HepG2 (cell line): Measurements from ENCODE around the gene NOS2. TPM values are rescaled to one million over a fixed set of nuclear protein-coding genes. Genes with fewer than 3 reads are reported as not detected.

ENCODE experiments used
- ATAC-seq: fragments of 200-7000 bp; cut with Tn5 transposase; 3 replicates; pipeline ENCODE4 v1.9.1; 2020; ENCODE audit warnings: mild to moderate bottlenecking, moderate library complexity
- BruUV-seq: library from RNA; stranded (reverse); fragments of 400-500 nt; replicated peaks from 2 replicates; lab custom pipeline; 2021; lab: Mats Ljungman, UMichigan
- CTCF ChIA-PET: fragments of 300-600 bp; formaldehyde crosslinking; extraction: SDS; loops from one replicate; lab custom pipeline; 2021; ENCODE audit warnings: low total read pairs, inconsistent platforms, low intra/inter-chr PET ratio; lab: Yijun Ruan, JAX
- POLR2A ChIA-PET: fragments of 350-600 bp; sonication (Branson Sonifier 250); formaldehyde crosslinking; loops from one replicate; lab custom pipeline; 2020; ENCODE audit warnings: antibody characterized with exemption, inconsistent platforms; lab: Yijun Ruan, JAX
- DNase-seq: peaks from one replicate; pipeline ENCODE4 v3.0.0-alpha.2; 2015; ENCODE audit warnings: low spot score
- FAIRE-seq: peaks from 3 replicates; lab custom pipeline; 2011; peaks lifted over from hg19 to GRCh38; lab: Jason Lieb, UNC
- H2AFZ ChIP-seq: one replicate; pipeline ENCODE4 v1.6.1; 2011; ENCODE audit warnings: low read length, inconsistent platforms
- H3K27ac ChIP-seq: fragments of 300-600 bp; 3 replicates; pipeline ENCODE4 v1.8.0; 2011; ENCODE audit warnings: mixed run types, mild to moderate bottlenecking, mixed read lengths, low read length, inconsistent platforms; ENCODE audit not compliant: insufficient read depth; ENCODE audit errors: extremely low read length
- H3K27me3 ChIP-seq, 2 experiments: fragments of 200-600 bp in 1 of 2; 2 replicates in 1 of 2; 3 replicates in 1 of 2; pipeline versions ENCODE4 v1.6.0 to v1.8.0; 2011; ENCODE audit warnings: low read length in 2 of 2, mild to moderate bottlenecking in 2 of 2, moderate library complexity in 2 of 2, inconsistent platforms in 1 of 2; ENCODE audit not compliant: insufficient read depth in 2 of 2, control insufficient read depth in 1 of 2
- H3K36me3 ChIP-seq, 2 experiments: fragments of 200-600 bp in 1 of 2; replicated peaks in 1 of 2; 2 replicates in 1 of 2; 3 replicates in 1 of 2; pipeline versions ENCODE4 v1.5.1 to v1.8.0; 2011; ENCODE audit warnings: low read length in 2 of 2, inconsistent platforms in 1 of 2; ENCODE audit not compliant: insufficient read depth in 2 of 2, control insufficient read depth in 1 of 2
- H3K4me1 ChIP-seq: 2 replicates; pipeline ENCODE4 v1.5.1; 2012; ENCODE audit warnings: low read length, inconsistent platforms; ENCODE audit not compliant: insufficient read depth
- H3K4me2 ChIP-seq: 2 replicates; pipeline ENCODE4 v1.6.0; 2011; ENCODE audit warnings: low read depth, low read length, inconsistent platforms
- H3K4me3 ChIP-seq, 3 experiments: fragments of 200-600 bp in 1 of 3; sonication (generic), shearing (Covaris generic) in 1 of 3; replicated peaks in 1 of 3; 2 replicates each; pipeline ENCODE4 v1.5.1; 2011 to 2016; ENCODE audit warnings: low read length in 3 of 3, inconsistent platforms in 2 of 3, low read depth in 2 of 3, mild to moderate bottlenecking in 2 of 3, control low read depth in 1 of 3, mixed read lengths in 1 of 3; ENCODE audit not compliant: insufficient read depth in 1 of 3
- H3K79me2 ChIP-seq: one replicate; pipeline ENCODE4 v1.6.1; 2011; ENCODE audit warnings: low read length, inconsistent platforms; ENCODE audit not compliant: insufficient read depth
- H3K9ac ChIP-seq: 2 replicates; pipeline ENCODE4 v1.6.0; 2011; ENCODE audit warnings: mild to moderate bottlenecking, low read depth, low read length, inconsistent platforms; ENCODE audit not compliant: insufficient read depth
- H3K9me3 ChIP-seq: 2 replicates; pipeline ENCODE4 v1.5.1; 2012; ENCODE audit warnings: mild to moderate bottlenecking, low read length
- H4K20me1 ChIP-seq: 2 replicates; pipeline ENCODE4 v1.6.0; 2011; ENCODE audit warnings: inconsistent platforms, mild to moderate bottlenecking, low read length, moderate library complexity; ENCODE audit not compliant: insufficient read depth
- HDAC1 ChIP-seq: sonication (generic); formaldehyde crosslinking; IDR thresholded peaks from 2 replicates; pipeline ENCODE4 v1.5.1; 2020; ENCODE audit warnings: mild to moderate bottlenecking, missing genetic modification reagents
- HHEX ChIP-seq: IDR thresholded peaks from 2 replicates; pipeline ENCODE4 v1.6.1; 2016; ENCODE audit warnings: control low read depth
- KDM6A ChIP-seq: IDR thresholded peaks from 2 replicates; pipeline ENCODE4 v1.6.1; 2016; ENCODE audit warnings: low read depth
- LBX2 ChIP-seq: sonication (generic); formaldehyde crosslinking; IDR thresholded peaks from 2 replicates; pipeline ENCODE4 v1.5.0; 2020; ENCODE audit warnings: missing genetic modification reagents, mild to moderate bottlenecking, borderline replicate concordance
- MAFK ChIP-seq, 2 experiments: IDR thresholded peaks in 1 of 2; conservative IDR thresholded peaks in 1 of 2; 2 replicates each; pipeline ENCODE4 v1.6.1; 2011; ENCODE audit warnings: improper control_type of control experiment in 2 of 2, low read length in 2 of 2
- MXI1 ChIP-seq: IDR thresholded peaks from 3 replicates; pipeline ENCODE4 v1.6.1; 2012; ENCODE audit warnings: low read depth, low read length, inconsistent platforms, borderline replicate concordance
- NR2C2 ChIP-seq: sonication (generic); formaldehyde crosslinking; IDR thresholded peaks from 2 replicates; pipeline ENCODE4 v1.4.0; 2020; ENCODE audit warnings: missing genetic modification reagents, mild to moderate bottlenecking, moderate library complexity, borderline replicate concordance
- NR2F2 ChIP-seq: IDR thresholded peaks from 2 replicates; pipeline ENCODE4 v1.6.1; 2012; ENCODE audit warnings: low read depth, inconsistent platforms, borderline replicate concordance
- NR2F6 ChIP-seq, 2 experiments: IDR thresholded peaks; 2 replicates each; pipeline ENCODE4 v1.6.1; 2016; ENCODE audit warnings: antibody characterized with exemption in 1 of 2, mild to moderate bottlenecking in 1 of 2
- SIX4 ChIP-seq: sonication (generic); formaldehyde crosslinking; IDR thresholded peaks from 2 replicates; pipeline ENCODE4 v1.4.0; 2020; ENCODE audit warnings: missing genetic modification reagents
- TBP ChIP-seq: sonication (generic); formaldehyde crosslinking; IDR thresholded peaks from 2 replicates; pipeline ENCODE4 v1.5.0; 2020; ENCODE audit warnings: missing genetic modification reagents
- TEAD3 ChIP-seq: optimal IDR thresholded peaks from 2 replicates; pipeline ENCODE3; 2016; ENCODE audit warnings: borderline replicate concordance
- ZC3H13 ChIP-seq: sonication (generic); formaldehyde crosslinking; IDR thresholded peaks from 2 replicates; pipeline ENCODE4 v1.8.1; 2023; ENCODE audit warnings: mild to moderate bottlenecking, missing genetic modification reagents, moderate library complexity
- ZMYM2 ChIP-seq: sonication (generic); formaldehyde crosslinking; IDR thresholded peaks from 2 replicates; pipeline ENCODE4 v1.8.0; 2022; ENCODE audit warnings: mild to moderate bottlenecking, missing genetic modification reagents
- ZNF121 ChIP-seq: sonication (generic); formaldehyde crosslinking; IDR thresholded peaks from 2 replicates; pipeline ENCODE4 v1.5.0; 2020; ENCODE audit warnings: mild to moderate bottlenecking, missing genetic modification reagents
- ZNF670 ChIP-seq: sonication (generic); formaldehyde crosslinking; IDR thresholded peaks from 2 replicates; pipeline ENCODE4 v1.8.0; 2022; ENCODE audit warnings: mild to moderate bottlenecking, missing genetic modification reagents, borderline replicate concordance
- WGBS: methylation state at CpG from one replicate; pipeline ENCODE4 v1.1.6; 2017; ENCODE audit warnings: low lambda C conversion rate; 5-methylcytosine and 5-hydroxymethylcytosine counted together
- in situ Hi-C: cut with HindIII; loops from 2 replicates; pipeline ENCODE4 v1.10.0; 2017; ENCODE audit warnings: low pct_unique_long_range_greater_than_20kb; ENCODE audit not compliant: extremely low pct_ligation_motif_present
- intact Hi-C: fragments of 100-400 bp; cut with micrococcal nuclease; formaldehyde crosslinking; loops from one replicate; pipeline ENCODE4 v1.10.0; 2022; ENCODE audit not compliant: unreplicated experiment
- polyA plus RNA-seq, 8 experiments: library from polyadenylated mRNA; depleted of rRNA in 3 of 8; stranded (reverse) in 7 of 8; unstranded in 1 of 8; fragments of >200 nt; fragmentation: Illumina TruSeq in 4 of 8; extraction: Trizol in 4 of 8; gene quantifications; 2 replicates each; pipeline versions ENCODE4 v1.2.1 to v1.2.3, GENCODE V29; 2011 to 2016; ENCODE audit warnings: low read depth in 4 of 8, missing spikeins in 1 of 8, mixed read lengths in 1 of 8; ENCODE audit not compliant: insufficient read depth in 1 of 8
- total RNA-seq, 5 experiments: library from RNA; depleted of rRNA; stranded (reverse); fragments of >200 nt; fragmentation: Illumina TruSeq; extraction: Trizol; gene quantifications; 2 replicates each; pipeline ENCODE4 v1.2.3, GENCODE V29; 2016; ENCODE audit warnings: low read depth in 1 of 5
- TF ChIP-seq, protein P1 (sequence below): IDR thresholded peaks from 2 replicates; pipeline ENCODE4 v1.6.1; 2016; ENCODE audit warnings: mild to moderate bottlenecking, missing biosample characterization, missing genetic modification reagents
- TF ChIP-seq, protein P2 (sequence below): sonication (generic); formaldehyde crosslinking; IDR thresholded peaks from 2 replicates; pipeline ENCODE4 v1.4.0; 2020; ENCODE audit warnings: missing genetic modification reagents, mild to moderate bottlenecking, borderline replicate concordance
- TF ChIP-seq, protein P3 (sequence below): sonication (generic); formaldehyde crosslinking; IDR thresholded peaks from 2 replicates; pipeline ENCODE4 v1.5.0; 2020; ENCODE audit warnings: mild to moderate bottlenecking, missing genetic modification reagents, moderate library complexity

Gene NOS2
- total and polyA plus RNA-seq, 2 of the 13 experiments (the other 11 are each of a cell fraction or from before 2014, with no cell fraction given) = 0.02 TPM; not detected in 1

DNA sequence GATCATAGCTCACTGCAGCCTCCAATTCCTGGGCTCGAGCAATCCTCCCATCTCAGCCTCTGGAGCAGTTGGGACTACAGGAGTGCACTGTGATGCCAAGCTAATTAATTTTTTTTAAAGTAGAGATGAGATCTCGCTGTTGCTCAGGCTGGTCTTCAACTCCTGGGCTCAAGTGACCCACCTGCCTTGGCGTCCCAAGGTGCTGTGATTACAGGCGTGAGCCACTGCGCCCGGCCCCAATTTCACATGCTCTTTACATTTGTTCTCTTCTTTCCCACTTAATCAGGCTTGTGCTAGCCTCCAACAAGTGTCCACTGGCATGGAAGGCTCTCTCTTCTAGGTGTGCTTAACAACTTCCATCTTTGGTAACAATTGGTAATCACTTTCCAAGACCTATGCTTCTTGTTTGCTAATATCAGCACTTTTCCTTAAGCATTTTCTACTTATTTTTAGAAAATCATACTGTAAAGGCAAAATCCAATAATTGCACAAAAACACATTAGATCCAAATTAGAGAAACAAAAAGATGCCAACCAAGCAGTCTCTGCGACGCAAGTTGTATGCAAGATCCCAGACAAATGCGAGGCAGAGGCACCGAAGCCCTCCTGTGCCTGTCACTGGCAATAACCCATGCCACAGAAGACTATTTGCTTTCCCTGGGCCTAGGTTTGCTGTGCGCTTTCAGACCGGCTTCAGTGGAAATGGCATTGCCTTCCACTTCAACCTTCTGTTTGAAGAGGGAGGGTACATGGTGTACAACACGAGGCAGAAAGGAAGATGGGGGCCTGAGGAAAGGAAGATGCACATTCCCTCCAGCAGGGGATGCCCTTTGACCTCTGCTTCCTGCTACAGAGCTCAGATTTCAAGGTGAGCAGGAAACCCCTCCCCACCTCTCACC lies 52.6 kb downstream of the NOS2 start:
- FAIRE-seq = no peak
- TF ChIP-seq, protein P1, sequence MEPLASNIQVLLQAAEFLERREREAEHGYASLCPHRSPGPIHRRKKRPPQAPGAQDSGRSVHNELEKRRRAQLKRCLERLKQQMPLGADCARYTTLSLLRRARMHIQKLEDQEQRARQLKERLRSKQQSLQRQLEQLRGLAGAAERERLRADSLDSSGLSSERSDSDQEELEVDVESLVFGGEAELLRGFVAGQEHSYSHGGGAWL (CRISPR knock-in tag) = no peak
- no peak for TF ChIP-seq HHEX (CRISPR knock-in tag)
- 0 out of 2 replicates have a peak, but pooled peaks have one; percentile 43 for TF ChIP-seq NR2C2 (CRISPR knock-in tag)
- TF ChIP-seq SIX4 (CRISPR knock-in tag) = 0 out of 2 replicates have a peak, but pooled peaks have one; percentile 48
- no peak for TF ChIP-seq ZNF121 (CRISPR knock-in tag)
- peak; percentile 96 for TF ChIP-seq TEAD3
- TF ChIP-seq TBP = no peak
- TF ChIP-seq MXI1 = no peak
- TF ChIP-seq, protein P2, sequence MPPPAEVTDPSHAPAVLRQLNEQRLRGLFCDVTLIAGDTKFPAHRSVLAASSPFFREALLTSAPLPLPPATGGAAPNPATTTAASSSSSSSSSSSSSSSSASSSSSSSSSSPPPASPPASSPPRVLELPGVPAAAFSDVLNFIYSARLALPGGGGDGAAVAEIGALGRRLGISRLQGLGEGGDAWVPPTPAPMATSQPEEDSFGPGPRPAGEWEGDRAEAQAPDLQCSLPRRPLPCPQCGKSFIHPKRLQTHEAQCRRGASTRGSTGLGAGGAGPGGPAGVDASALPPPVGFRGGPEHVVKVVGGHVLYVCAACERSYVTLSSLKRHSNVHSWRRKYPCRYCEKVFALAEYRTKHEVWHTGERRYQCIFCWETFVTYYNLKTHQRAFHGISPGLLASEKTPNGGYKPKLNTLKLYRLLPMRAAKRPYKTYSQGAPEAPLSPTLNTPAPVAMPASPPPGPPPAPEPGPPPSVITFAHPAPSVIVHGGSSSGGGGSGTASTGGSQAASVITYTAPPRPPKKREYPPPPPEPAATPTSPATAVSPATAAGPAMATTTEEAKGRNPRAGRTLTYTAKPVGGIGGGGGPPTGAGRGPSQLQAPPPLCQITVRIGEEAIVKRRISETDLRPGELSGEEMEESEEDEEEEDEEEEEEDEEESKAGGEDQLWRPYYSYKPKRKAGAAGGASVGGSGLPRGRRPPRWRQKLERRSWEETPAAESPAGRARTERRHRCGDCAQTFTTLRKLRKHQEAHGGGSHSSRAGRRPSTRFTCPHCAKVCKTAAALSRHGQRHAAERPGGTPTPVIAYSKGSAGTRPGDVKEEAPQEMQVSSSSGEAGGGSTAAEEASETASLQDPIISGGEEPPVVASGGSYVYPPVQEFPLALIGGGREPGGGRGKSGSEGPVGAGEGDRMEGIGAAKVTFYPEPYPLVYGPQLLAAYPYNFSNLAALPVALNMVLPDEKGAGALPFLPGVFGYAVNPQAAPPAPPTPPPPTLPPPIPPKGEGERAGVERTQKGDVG (CRISPR knock-in tag) = no peak
- TF ChIP-seq KDM6A (CRISPR knock-in tag) = no peak
- peak; percentile 78 for TF ChIP-seq NR2F2
- peak in 1 of 2 experiments; percentile 42; a peak in 2 of 4 replicates for TF ChIP-seq MAFK (conservative IDR thresholded peaks at IDR 0.05 in 1 of 2, IDR thresholded peaks at IDR 0.05 in 1 of 2; ENCODE audit: low read length in 2 of 2)
- TF ChIP-seq ZNF670 = no peak
- TF ChIP-seq HDAC1 = no peak
- TF ChIP-seq, protein P3, sequence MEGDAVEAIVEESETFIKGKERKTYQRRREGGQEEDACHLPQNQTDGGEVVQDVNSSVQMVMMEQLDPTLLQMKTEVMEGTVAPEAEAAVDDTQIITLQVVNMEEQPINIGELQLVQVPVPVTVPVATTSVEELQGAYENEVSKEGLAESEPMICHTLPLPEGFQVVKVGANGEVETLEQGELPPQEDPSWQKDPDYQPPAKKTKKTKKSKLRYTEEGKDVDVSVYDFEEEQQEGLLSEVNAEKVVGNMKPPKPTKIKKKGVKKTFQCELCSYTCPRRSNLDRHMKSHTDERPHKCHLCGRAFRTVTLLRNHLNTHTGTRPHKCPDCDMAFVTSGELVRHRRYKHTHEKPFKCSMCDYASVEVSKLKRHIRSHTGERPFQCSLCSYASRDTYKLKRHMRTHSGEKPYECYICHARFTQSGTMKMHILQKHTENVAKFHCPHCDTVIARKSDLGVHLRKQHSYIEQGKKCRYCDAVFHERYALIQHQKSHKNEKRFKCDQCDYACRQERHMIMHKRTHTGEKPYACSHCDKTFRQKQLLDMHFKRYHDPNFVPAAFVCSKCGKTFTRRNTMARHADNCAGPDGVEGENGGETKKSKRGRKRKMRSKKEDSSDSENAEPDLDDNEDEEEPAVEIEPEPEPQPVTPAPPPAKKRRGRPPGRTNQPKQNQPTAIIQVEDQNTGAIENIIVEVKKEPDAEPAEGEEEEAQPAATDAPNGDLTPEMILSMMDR (CRISPR knock-in tag) = peak; percentile 46
- TF ChIP-seq LBX2 (CRISPR knock-in tag) = no peak
- TF ChIP-seq ZC3H13 (CRISPR knock-in tag) = no peak
- TF ChIP-seq ZMYM2 (CRISPR knock-in tag) = no peak
- TF ChIP-seq NR2F6 (IDR thresholded peaks at IDR 0.05) = peak; percentile 99
- TF ChIP-seq NR2F6 (CRISPR knock-in tag; IDR thresholded peaks at IDR 0.05) = peak; percentile 98

More for the DNA sequence above, 52.6 kb downstream of the NOS2 start:
- Histone ChIP-seq H3K9ac (no peak overlapping the region), H3K36me3 (no peaks in the 10 kb centered on the region), H3K9me3 (no peaks in the 10 kb centered on the region), H3K4me3 (no peak overlapping the region), H2AFZ (no peak overlapping the region), H3K4me2 (no peak overlapping the region), H3K27me3 (no peaks in the 10 kb centered on the region; a peak in 2 of 5 replicates), H3K27ac (no peak overlapping the region), H3K79me2 (no peaks in the 10 kb centered on the region), H3K4me1 (no peaks in the 10 kb centered on the region), H4K20me1 (no peaks in the 10 kb centered on the region)
- BruUV-seq = no TSS peak
- ChIA-PET POLR2A (no interaction called here), CTCF (no interaction called here)
- intact Hi-C loops = no loop called here
- in situ Hi-C loops = no loop called here
- no peak for ATAC-seq
- no peak for DNase-seq
- WGBS = 64% methylated on average over 13 of the region's 13 CpGs
